NT2/D1 (cell line): ENCODE data around the gene RBFOX2.

Source experiments
- SUZ12 ChIP-seq: IDR thresholded peaks from 2 replicates; pipeline ENCODE4 v1.6.1; 2011; ENCODE audit not compliant: insufficient read length, insufficient read depth; ENCODE audit errors: extremely low read depth
- YY1 ChIP-seq: IDR thresholded peaks from 2 replicates; pipeline ENCODE4 v1.6.1; 2011; ENCODE audit not compliant: insufficient read length, insufficient read depth
- ZNF274 ChIP-seq: IDR thresholded peaks from 2 replicates; pipeline ENCODE4 v1.6.1; 2011; ENCODE audit warnings: mild to moderate bottlenecking, low read depth, low read length

GRCh38 chr22:35703861-35704584 is 324.6 kb downstream of the RBFOX2 start:
- no peak for TF ChIP-seq ZNF274
- TF ChIP-seq YY1: no peak
- no peak for TF ChIP-seq SUZ12
